Spleen (tissue), 7 donors: ENCODE results near the gene MAP2K1.
"Not testable (repeated sequence)": the region's sequence is repeated elsewhere in the genome, so short reads cannot be mapped to it uniquely, and the experiment has no call there.

Source experiments
- POLR2A ChIP-seq, 3 donors: fragments of 450-650 bp; IDR thresholded peaks; one replicate each; pipeline ENCODE4 v1.5.1; 2017; ENCODE audit warnings: antibody characterized with exemption in 3 of 3, mild to moderate bottlenecking in 1 of 3
- POLR2AphosphoS5 ChIP-seq, 3 donors: sonication (generic); formaldehyde crosslinking; IDR thresholded peaks; one replicate each; pipeline ENCODE4 v1.5.1; 2017; ENCODE audit warnings: antibody characterized with exemption in 3 of 3
- TF ChIP-seq, protein P1 (sequence below), 11 experiments: fragments of 200-600 bp in 7 of 11; fragments of 450-650 bp in 4 of 11; sonication (generic) in 4 of 11; IDR thresholded peaks in 8 of 11; conservative IDR thresholded peaks in 3 of 11; 1 replicate in 7 of 11; 2 replicates in 4 of 11; pipeline versions ENCODE4 v1.4.0 to v1.8.0; 2016 to 2021; ENCODE audit warnings: antibody characterized with exemption in 11 of 11, inconsistent platforms in 4 of 11, mild to moderate bottlenecking in 1 of 11
- donor health status: DM: no; HTN: no; CAD: no; lungs with moderate emphysema.
- donor health status: DM: no; HTN: no; CAD: no.
- donor health status: DM: no; HTN: no; CAD: no.

DNA sequence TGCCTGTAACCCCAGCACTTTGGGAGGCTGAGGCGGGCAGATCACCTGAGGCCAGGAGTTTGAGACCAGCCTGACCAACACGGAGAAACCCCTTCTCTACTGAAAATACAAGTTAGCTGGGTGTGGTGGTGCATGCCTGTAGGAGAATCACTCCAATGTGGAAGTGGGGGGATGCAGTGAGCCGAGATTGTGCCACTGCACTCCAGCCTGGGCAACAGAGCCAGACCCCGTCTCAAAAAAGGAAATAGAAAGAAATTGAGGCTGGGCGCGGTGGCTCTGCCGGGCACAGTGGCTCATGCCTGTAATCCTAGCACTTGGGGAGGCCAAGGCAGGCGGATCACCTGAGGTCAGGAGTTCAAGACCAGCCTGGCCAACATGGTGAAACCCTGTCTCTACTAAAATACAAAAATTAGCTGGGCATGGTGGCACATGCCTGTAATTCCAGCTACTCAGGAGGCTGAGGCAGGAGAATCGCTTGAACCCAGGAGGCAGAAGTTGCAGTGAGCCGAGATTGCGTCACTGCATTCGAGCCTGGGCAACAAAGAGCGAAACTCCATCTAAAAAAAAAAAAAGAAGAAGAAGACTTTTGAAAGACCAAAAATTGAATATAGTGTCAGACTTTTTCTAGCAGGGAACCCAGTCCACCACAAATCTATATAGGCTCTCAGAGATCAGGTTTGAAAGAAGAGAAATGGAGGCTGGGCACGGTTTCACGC lies 24.8 kb upstream of the MAP2K1 start:
- not testable (repeated sequence) for TF ChIP-seq POLR2A, POLR2AphosphoS5 (IDR thresholded peaks at IDR 0.05)
- TF ChIP-seq, protein P1, sequence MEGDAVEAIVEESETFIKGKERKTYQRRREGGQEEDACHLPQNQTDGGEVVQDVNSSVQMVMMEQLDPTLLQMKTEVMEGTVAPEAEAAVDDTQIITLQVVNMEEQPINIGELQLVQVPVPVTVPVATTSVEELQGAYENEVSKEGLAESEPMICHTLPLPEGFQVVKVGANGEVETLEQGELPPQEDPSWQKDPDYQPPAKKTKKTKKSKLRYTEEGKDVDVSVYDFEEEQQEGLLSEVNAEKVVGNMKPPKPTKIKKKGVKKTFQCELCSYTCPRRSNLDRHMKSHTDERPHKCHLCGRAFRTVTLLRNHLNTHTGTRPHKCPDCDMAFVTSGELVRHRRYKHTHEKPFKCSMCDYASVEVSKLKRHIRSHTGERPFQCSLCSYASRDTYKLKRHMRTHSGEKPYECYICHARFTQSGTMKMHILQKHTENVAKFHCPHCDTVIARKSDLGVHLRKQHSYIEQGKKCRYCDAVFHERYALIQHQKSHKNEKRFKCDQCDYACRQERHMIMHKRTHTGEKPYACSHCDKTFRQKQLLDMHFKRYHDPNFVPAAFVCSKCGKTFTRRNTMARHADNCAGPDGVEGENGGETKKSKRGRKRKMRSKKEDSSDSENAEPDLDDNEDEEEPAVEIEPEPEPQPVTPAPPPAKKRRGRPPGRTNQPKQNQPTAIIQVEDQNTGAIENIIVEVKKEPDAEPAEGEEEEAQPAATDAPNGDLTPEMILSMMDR (IDR thresholded peaks at IDR 0.05 in 8 of 11, conservative IDR thresholded peaks at IDR 0.05 in 3 of 11) = not testable (repeated sequence)
